SHP77 (cell line): ENCODE data around the gene CXorf38.

Source experiments
- DNase-seq, 2 experiments: peaks; one replicate each; lab custom pipeline; 2025; lab: John Stamatoyannopoulos, UW

The CXorf38 gene, protein sequence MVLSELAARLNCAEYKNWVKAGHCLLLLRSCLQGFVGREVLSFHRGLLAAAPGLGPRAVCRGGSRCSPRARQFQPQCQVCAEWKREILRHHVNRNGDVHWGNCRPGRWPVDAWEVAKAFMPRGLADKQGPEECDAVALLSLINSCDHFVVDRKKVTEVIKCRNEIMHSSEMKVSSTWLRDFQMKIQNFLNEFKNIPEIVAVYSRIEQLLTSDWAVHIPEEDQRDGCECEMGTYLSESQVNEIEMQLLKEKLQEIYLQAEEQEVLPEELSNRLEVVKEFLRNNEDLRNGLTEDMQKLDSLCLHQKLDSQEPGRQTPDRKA

GRCh38 chrX:40647307-40648197 is at the start of gene CXorf38:
TSS of gene CXorf38 (minus strand) at chrX:40647561. CDS start at chrX:40647520, 41 bp downstream.
- DNase-seq, result peak; percentile 60 to 74

- no peak for DNase-seq
These were observed 47.4 kb upstream of the CXorf38 start for GRCh38 chrX:40694802-40695201.

DNA sequence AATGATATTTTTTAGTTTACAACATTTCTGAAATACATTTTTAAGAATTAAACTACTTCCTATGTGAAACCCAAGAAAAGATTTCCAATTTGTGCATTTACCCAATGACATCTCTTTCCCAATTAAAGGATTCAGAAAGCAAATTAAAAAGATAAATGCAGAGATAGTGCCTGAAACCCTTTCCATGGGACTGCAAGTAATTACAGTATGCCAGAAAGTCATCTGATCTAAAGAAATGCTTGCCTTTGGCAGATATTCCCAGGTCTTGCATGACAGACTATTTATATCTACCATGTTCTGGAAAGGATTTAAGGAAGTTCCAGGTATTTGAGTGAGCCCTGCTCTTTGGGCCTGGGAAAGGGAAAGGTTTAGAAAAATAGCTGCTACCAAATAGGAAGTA is 41.6 kb upstream of the CXorf38 start:
- no peak for DNase-seq

GRCh38 chrX:40687169-40687568 is 39.8 kb upstream of the CXorf38 start:
- DNase-seq, result no peak

- DNase-seq, result no peak
These were observed 38.1 kb upstream of the CXorf38 start for GRCh38 chrX:40685362-40685918.

- no peak for DNase-seq
These were observed 36.7 kb upstream of the CXorf38 start for GRCh38 chrX:40684092-40684491.

DNA sequence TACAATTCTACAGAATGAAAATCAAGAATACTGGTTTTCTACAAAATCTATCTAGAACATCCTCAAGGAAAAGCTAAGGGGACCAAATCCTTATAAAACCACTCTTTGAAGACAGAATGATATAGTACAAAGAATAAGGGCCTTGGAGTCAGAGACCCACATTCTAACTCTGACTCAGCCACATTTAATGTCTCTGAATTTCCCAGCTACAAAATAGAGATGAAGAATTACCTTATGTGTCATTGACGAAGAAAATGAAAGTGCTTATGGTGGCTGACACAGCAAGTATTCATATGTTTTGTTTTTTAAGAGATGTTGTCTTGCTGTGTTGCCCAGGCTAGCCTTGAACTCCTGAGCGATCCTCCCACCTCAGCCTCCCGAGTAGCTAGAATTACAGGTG is 35.9 kb upstream of the CXorf38 start:
- DNase-seq, result no peak

GRCh38 chrX:40671126-40671525 is 23.8 kb upstream of the CXorf38 start:
- DNase-seq, result no peak

GRCh38 chrX:40663880-40664630 is 16.7 kb upstream of the CXorf38 start:
- DNase-seq, result no peak

GRCh38 chrX:40663078-40663740 is 15.8 kb upstream of the CXorf38 start:
- DNase-seq, result no peak

GRCh38 chrX:40661489-40661888 is 14.1 kb upstream of the CXorf38 start:
- DNase-seq, result no peak

- DNase-seq, result no peak
These were observed 13.0 kb upstream of the CXorf38 start for GRCh38 chrX:40660381-40660780.

DNA sequence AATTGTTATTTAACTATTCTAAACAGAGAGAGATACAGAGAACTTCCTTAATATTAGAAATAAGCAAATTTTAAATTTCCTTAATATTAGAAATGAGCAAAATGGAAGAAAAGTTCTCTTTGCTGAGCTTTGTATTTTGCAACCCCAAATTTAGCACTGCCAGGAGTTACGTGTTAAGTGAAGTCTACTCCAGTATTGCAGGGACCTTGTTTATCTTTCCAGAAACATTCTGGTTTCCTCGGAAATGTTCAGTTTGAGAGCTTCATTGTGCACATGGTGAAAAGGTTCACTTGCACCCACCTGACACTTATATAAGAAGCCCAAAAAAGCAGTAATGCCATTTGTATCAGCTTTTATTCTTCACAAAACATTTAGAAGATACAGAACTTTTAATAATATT is 6.2 kb upstream of the CXorf38 start:
- DNase-seq, result no peak

DNA sequence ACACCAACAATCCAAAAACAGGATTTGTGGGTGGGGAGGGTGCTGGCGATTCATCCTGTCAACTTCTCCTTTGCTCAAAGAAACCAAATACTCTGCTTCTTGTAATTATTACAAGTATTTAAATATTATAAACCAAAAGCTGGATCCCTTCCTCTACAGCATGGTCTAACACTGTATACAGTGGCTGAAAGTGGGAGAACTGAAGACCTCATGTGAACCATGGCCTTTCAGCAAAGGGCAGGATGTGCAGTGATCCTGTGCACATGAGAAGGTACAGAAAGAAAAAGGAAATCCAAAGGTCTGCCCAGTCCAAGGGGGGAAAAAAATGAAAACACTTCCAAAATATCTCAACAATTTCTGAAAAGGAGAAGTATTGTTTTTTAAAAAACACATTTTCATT is 5.3 kb upstream of the CXorf38 start:
- DNase-seq, result no peak

GRCh38 chrX:40651620-40652223 is 4.4 kb upstream of the CXorf38 start:
- DNase-seq, result peak; percentile 9 to 12

DNA sequence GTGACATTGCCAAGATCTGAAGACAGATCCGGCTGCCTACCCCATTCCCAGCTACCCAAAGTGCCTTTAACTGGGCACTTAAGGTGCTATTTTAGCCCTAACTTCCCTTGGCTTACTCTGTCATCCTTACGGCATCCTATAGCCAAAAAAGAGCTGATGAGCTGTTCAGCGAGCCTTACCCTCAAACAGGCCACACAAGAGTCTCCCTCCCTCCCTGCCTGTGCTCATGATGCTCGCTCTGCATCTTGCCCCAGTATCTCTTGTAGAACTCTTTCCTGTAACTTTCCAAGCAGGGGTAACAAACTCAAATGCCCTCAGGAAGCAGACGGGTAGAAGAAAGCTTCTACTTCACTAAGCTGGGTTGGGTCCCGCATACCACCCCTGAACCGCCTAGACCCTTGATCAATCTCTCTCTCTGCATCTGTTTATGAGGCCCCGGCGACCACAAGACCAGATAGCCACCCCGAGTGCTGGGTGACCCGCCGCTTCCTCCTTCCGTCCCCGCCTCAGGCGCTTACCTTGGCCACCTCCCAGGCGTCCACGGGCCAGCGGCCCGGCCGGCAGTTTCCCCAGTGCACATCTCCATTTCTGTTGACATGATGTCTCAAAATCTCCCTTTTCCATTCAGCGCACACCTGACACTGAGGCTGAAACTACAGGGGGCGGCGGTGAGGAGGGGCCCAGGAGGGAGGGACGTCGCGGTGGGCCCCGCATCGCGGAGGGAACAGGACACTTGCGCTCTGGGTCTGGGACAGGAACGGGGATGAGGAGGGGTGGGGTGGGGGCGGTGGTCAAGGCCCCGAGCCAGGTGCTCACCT is 663 bp downstream of the CXorf38 start:
- DNase-seq, result no peak

DNA sequence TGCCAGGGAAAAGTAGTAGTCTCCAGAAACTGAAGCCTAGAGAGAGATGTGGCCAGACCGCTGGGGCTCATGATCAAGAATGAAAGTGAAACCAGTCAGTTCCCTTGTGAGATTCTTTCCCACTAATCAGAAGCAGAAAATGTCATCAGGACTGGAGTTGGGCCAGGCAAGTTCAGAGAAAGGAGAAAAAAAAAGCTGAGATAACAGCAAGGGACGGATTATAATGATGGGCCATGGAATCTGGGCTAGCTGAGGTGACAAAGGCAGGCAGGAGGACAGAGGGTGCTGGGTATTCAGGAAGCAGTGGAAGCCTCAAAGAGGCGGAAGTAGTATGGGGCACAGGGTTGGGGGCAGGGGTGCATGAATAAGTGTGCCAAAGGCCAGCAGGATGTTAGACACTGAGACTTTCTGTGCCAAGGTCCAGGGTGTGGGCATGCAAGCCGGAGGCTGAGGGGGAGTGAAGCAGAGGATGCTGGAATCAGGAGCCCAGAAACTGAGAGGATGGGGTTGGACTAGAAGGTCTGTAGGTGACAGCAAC is 2.5 kb downstream of the CXorf38 start:
- no peak for DNase-seq

- DNase-seq, result no peak
These were observed 3.2 kb downstream of the CXorf38 start for GRCh38 chrX:40644176-40644575.

GRCh38 chrX:40637687-40638086 is 9.7 kb downstream of the CXorf38 start:
- DNase-seq, result no peak

- DNase-seq, result no peak
These were observed 15.2 kb downstream of the CXorf38 start for GRCh38 chrX:40632199-40632598.
